Activated T-cell treated with anti-CD3 and anti-CD28 coated beads for 4 hours (primary cell): Measurements from ENCODE around the gene KCNQ2.

Experiments
- DNase-seq: peaks from one replicate; pipeline ENCODE4 v3.0.0-alpha.2; 2020

The KCNQ2 gene

GRCh38 chr20:63413963-63414684, 58.3 kb downstream of the KCNQ2 start:
- DNase-seq = no peak

GRCh38 chr20:63413323-63413722, 59.1 kb downstream of the KCNQ2 start:
- no peak for DNase-seq

GRCh38 chr20:63412889-63413288, 59.6 kb downstream of the KCNQ2 start:
- DNase-seq = no peak

GRCh38 chr20:63411898-63412631, 60.4 kb downstream of the KCNQ2 start:
- DNase-seq = no peak

- DNase-seq = no peak
Measured at GRCh38 chr20:63411151-63411897, 61.1 kb downstream of the KCNQ2 start.

- no peak for DNase-seq
Measured at GRCh38 chr20:63409834-63410435, 62.5 kb downstream of the KCNQ2 start.

- no peak for DNase-seq
Measured at GRCh38 chr20:63409066-63409833, 63.2 kb downstream of the KCNQ2 start.

- no peak for DNase-seq
Measured at GRCh38 chr20:63408684-63409046, 63.8 kb downstream of the KCNQ2 start.

GRCh38 chr20:63407928-63408683, 64.3 kb downstream of the KCNQ2 start:
- DNase-seq = no peak

- DNase-seq = no peak
Measured at GRCh38 chr20:63406617-63407245, 65.7 kb downstream of the KCNQ2 start.

- DNase-seq = no peak
Measured at GRCh38 chr20:63406011-63406410, 66.4 kb downstream of the KCNQ2 start.

GRCh38 chr20:63405102-63405730, 67.2 kb downstream of the KCNQ2 start:
- no peak for DNase-seq

- DNase-seq = no peak
Measured at GRCh38 chr20:63404129-63405085, 68.0 kb downstream of the KCNQ2 start.

- DNase-seq = no peak
Measured at GRCh38 chr20:63403403-63404105, 68.9 kb downstream of the KCNQ2 start.

GRCh38 chr20:63402860-63403220, 69.6 kb downstream of the KCNQ2 start:
- DNase-seq = no peak

GRCh38 chr20:63402181-63402859, 70.1 kb downstream of the KCNQ2 start:
- no peak for DNase-seq

GRCh38 chr20:63401384-63402110, 70.9 kb downstream of the KCNQ2 start:
- DNase-seq = no peak
